WERI-Rb-1 (cell line): ENCODE results near the gene NPRL2.
A peak's percentile ranks its signal among the peaks of the same experiment; 100 is the strongest.

Experiments
- DNase-seq: peaks from one replicate; pipeline ENCODE4 v3.0.0-alpha.2; 2020
- H3K27ac ChIP-seq: fragments of 250-450 bp; sonication (Bioruptor Pico); 2 replicates; pipeline ENCODE4 v1.5.1; 2020; ENCODE audit warnings: mild to moderate bottlenecking, moderate library complexity
- H3K27me3 ChIP-seq: fragments of 250-450 bp; sonication (Bioruptor Pico); 2 replicates; pipeline ENCODE4 v1.5.1; 2021; ENCODE audit warnings: mild to moderate bottlenecking, low read depth, moderate library complexity; ENCODE audit not compliant: insufficient read depth, severe bottlenecking
- H3K36me3 ChIP-seq: fragments of 250-450 bp; sonication (Bioruptor Pico); 2 replicates; pipeline ENCODE4 v1.5.1; 2020; ENCODE audit warnings: mild to moderate bottlenecking, moderate library complexity
- H3K4me3 ChIP-seq: 2 replicates; pipeline ENCODE4 v1.5.1; 2011; ENCODE audit warnings: low read depth, mild to moderate bottlenecking, control low read depth, low read length
- H3K9me3 ChIP-seq: fragments of 250-450 bp; sonication (Bioruptor Pico); 2 replicates; pipeline ENCODE4 v1.5.1; 2021; ENCODE audit warnings: mild to moderate bottlenecking, moderate library complexity; ENCODE audit not compliant: severe bottlenecking
- CTCF ChIP-seq: IDR thresholded peaks from 2 replicates; pipeline ENCODE4 v1.5.1; 2011; ENCODE audit warnings: low read depth, mild to moderate bottlenecking, control low read depth, inconsistent platforms, low read length

The NPRL2 gene

GRCh38 chr3:50378024-50378423, 27.4 kb upstream of the NPRL2 start:
- Histone ChIP-seq H3K36me3 (no peaks in the 10 kb centered on the region), H3K9me3 (no peaks in the 10 kb centered on the region), H3K27me3 (no peaks in the 10 kb centered on the region), H3K27ac (no peak overlapping the region), H3K4me3 (no peak overlapping the region)
- DNase-seq, result no peak
- no peak for TF ChIP-seq CTCF

- H3K9me3 ChIP-seq, result no peaks in the 10 kb centered on the region
- H3K4me3 ChIP-seq, result no peak overlapping the region
- DNase-seq, result peak; percentile 39
- H3K27me3 ChIP-seq, result no peaks in the 10 kb centered on the region
- TF ChIP-seq CTCF, result peak; percentile 64
- no peaks in the 10 kb centered on the region for H3K36me3 ChIP-seq
- no peak overlapping the region for H3K27ac ChIP-seq
Observed at GRCh38 chr3:50375258-50375931, 24.8 kb upstream of the NPRL2 start.

GRCh38 chr3:50374363-50375257, 24.0 kb upstream of the NPRL2 start:
- no peaks in the 10 kb centered on the region for H3K36me3 ChIP-seq
- TF ChIP-seq CTCF, result no peak
- H3K4me3 ChIP-seq, result no peak overlapping the region
- H3K27ac ChIP-seq, result no peak overlapping the region
- no peaks in the 10 kb centered on the region for H3K27me3 ChIP-seq
- no peak for DNase-seq
- no peaks in the 10 kb centered on the region for H3K9me3 ChIP-seq

- DNase-seq, result no peak
- Histone ChIP-seq H3K9me3 (no peaks in the 10 kb centered on the region), H3K4me3 (no peak overlapping the region), H3K27me3 (no peaks in the 10 kb centered on the region), H3K36me3 (no peaks in the 10 kb centered on the region), H3K27ac (peak overlapping the region; percentile 58; the same call in 1 of the 2 replicates)
- TF ChIP-seq CTCF, result no peak
Observed at GRCh38 chr3:50373146-50374051, 22.8 kb upstream of the NPRL2 start.

- Histone ChIP-seq H3K4me3 (no peak overlapping the region), H3K27me3 (no peaks in the 10 kb centered on the region), H3K27ac (peak overlapping the region; percentile 58), H3K36me3 (no peaks in the 10 kb centered on the region), H3K9me3 (no peaks in the 10 kb centered on the region)
- peak; percentile 55 for DNase-seq
- 0 out of 2 replicates have a peak, but pooled peaks have one; percentile 36 for TF ChIP-seq CTCF
Observed at GRCh38 chr3:50372349-50372748, 21.8 kb upstream of the NPRL2 start.
